ENCODE measurements around the gene TP53RK.

Gene TP53RK

GRCh38 chr20:46689082-46689753 is at the start of gene TP53RK:
Gene TP53RK, minus strand, starts transcription at chr20:46689444. Its CDS starts 30 bp downstream, at chr20:46689414.
- peak; percentile 96 for DNase-seq (ENCODE audit: low spot score)

- no peak for DNase-seq (ENCODE audit: low spot score)
Observed at GRCh38 chr20:46735436-46735835, 46.2 kb upstream of the TP53RK start.

GRCh38 chr20:46731770-46732169 is 42.5 kb upstream of the TP53RK start:
- DNase-seq (ENCODE audit: low spot score): no peak

- DNase-seq (ENCODE audit: low spot score): no peak
Observed at GRCh38 chr20:46725186-46726165, 36.2 kb upstream of the TP53RK start.

- DNase-seq (ENCODE audit: low spot score): no peak
Observed at GRCh38 chr20:46724343-46724959, 35.2 kb upstream of the TP53RK start.

- DNase-seq (ENCODE audit: low spot score): no peak
Observed at GRCh38 chr20:46723039-46723438, 33.8 kb upstream of the TP53RK start.

GRCh38 chr20:46722450-46722849 is 33.2 kb upstream of the TP53RK start:
- DNase-seq (ENCODE audit: low spot score): no peak

- DNase-seq (ENCODE audit: low spot score): no peak
Observed at GRCh38 chr20:46721476-46721875, 32.2 kb upstream of the TP53RK start.

- no peak for DNase-seq (ENCODE audit: low spot score)
Observed at GRCh38 chr20:46720776-46721425, 31.7 kb upstream of the TP53RK start.

- DNase-seq (ENCODE audit: low spot score): no peak
Observed at GRCh38 chr20:46720019-46720418, 30.8 kb upstream of the TP53RK start.

GRCh38 chr20:46717818-46718541 is 28.7 kb upstream of the TP53RK start:
- DNase-seq (ENCODE audit: low spot score): no peak

- no peak for DNase-seq (ENCODE audit: low spot score)
Observed at GRCh38 chr20:46715292-46715756, 26.1 kb upstream of the TP53RK start.

GRCh38 chr20:46713957-46714834 is 25.0 kb upstream of the TP53RK start:
- no peak for DNase-seq (ENCODE audit: low spot score)

- no peak for DNase-seq (ENCODE audit: low spot score)
Observed at GRCh38 chr20:46712056-46712636, 22.9 kb upstream of the TP53RK start.

GRCh38 chr20:46710153-46710913 is 21.1 kb upstream of the TP53RK start:
- DNase-seq (ENCODE audit: low spot score): no peak

GRCh38 chr20:46709459-46710152 is 20.4 kb upstream of the TP53RK start, which contains the start of gene SLC2A10:
Gene SLC2A10, plus strand, starts transcription at chr20:46709649. Its CDS starts 88 bp downstream, at chr20:46709737.
- DNase-seq (ENCODE audit: low spot score): no peak

GRCh38 chr20:46709055-46709458 is 19.8 kb upstream of the TP53RK start:
- DNase-seq (ENCODE audit: low spot score): no peak

GRCh38 chr20:46708172-46708860 is 19.1 kb upstream of the TP53RK start:
- no peak for DNase-seq (ENCODE audit: low spot score)

Measured in germinal center (tissue), 1 donor.